Measurements from ENCODE around the gene FADS2.

FADS2 gene

DNA sequence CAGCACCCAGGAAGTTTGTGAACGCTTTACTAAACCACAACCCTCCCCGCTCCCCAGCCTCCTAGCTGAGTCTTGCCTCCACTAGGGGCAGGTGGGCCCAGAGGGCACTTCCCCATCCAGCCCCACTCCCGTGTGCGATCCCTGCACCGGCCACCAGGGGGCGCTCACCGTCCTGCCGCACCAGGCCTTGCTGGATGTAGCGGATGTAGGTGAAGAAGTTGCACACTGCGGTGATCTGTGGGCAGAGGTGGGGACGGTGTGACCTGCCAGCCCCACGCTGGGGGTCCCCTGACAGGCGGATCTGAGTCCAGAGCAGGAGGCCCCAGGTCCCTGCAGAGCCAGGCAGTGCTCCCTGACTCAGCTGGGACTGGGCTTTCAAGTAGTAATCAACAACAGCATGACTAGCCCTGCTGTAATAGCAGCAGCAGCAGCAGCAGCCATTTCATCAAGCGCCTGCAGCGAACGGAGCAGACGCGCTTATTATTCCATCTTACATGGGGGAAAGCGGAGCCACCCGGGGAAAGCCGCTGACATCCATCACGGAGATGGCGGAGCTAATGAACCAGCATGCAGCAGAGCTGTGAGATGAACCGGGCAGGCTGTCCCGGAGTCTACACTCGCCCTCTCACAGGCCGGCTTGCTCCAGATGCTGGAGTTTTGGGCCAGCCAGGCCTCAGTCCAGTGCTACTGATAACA is 71.2 kb downstream of the FADS2 start:
- peak; percentile 92 for ATAC-seq

DNA sequence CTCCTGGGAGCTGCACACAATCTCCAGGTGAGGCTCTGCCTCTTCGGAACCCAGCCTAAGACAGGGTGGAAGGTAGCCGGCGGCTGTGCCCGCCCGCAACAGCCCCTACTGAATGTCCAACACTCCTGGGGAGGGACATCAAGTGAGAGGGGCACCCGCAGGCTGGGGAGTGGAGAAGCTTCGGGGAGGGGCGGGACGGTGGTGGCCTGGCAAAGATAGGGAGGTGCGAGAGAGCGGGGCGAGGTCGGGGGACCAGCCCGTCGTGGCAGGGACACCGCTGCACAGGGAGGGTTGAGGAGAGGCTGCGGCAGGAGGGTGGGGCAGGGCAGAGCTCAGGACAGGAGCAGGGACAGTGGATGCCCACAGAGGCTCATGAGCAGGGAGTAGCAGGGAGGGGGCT is 72.2 kb downstream of the FADS2 start:
- no peak for ATAC-seq
- TF ChIP-seq ARNTL (CRISPR knock-in tag; IDR thresholded peaks at IDR 0.05; ENCODE audit: borderline replicate concordance, low read depth): no peak
- TF ChIP-seq OSR1 (CRISPR knock-in tag; IDR thresholded peaks at IDR 0.05): no peak
- no peak for TF ChIP-seq TOX (CRISPR knock-in tag; IDR thresholded peaks at IDR 0.05; ENCODE audit: borderline replicate concordance)
- TF ChIP-seq PPARA (CRISPR knock-in tag; IDR thresholded peaks at IDR 0.05; ENCODE audit: borderline replicate concordance): no peak
- TF ChIP-seq ZFP3 (CRISPR knock-in tag; IDR thresholded peaks at IDR 0.05): no peak
- no peak for TF ChIP-seq ZNF70 (CRISPR knock-in tag; IDR thresholded peaks at IDR 0.05)
- TF ChIP-seq ZNF8 (CRISPR knock-in tag; IDR thresholded peaks at IDR 0.05): no peak

More for the DNA sequence above, 71.2 kb downstream of the FADS2 start:
- TF ChIP-seq GLIS3 (CRISPR knock-in tag; IDR thresholded peaks at IDR 0.05) (no peak), OSR1 (CRISPR knock-in tag; IDR thresholded peaks at IDR 0.05) (no peak), BACH2 (CRISPR knock-in tag; IDR thresholded peaks at IDR 0.05; ENCODE audit: borderline replicate concordance) (no peak), PPARA (CRISPR knock-in tag; IDR thresholded peaks at IDR 0.05; ENCODE audit: borderline replicate concordance) (no peak), CSDC2 (CRISPR knock-in tag; IDR thresholded peaks at IDR 0.05) (no peak), ISL1 (CRISPR knock-in tag; IDR thresholded peaks at IDR 0.05) (no peak), ZFP3 (CRISPR knock-in tag; IDR thresholded peaks at IDR 0.05) (no peak), ESRRG (CRISPR knock-in tag; IDR thresholded peaks at IDR 0.05) (no peak), RARB (CRISPR knock-in tag; IDR thresholded peaks at IDR 0.05) (no peak)
- TF ChIP-seq, protein P1, sequence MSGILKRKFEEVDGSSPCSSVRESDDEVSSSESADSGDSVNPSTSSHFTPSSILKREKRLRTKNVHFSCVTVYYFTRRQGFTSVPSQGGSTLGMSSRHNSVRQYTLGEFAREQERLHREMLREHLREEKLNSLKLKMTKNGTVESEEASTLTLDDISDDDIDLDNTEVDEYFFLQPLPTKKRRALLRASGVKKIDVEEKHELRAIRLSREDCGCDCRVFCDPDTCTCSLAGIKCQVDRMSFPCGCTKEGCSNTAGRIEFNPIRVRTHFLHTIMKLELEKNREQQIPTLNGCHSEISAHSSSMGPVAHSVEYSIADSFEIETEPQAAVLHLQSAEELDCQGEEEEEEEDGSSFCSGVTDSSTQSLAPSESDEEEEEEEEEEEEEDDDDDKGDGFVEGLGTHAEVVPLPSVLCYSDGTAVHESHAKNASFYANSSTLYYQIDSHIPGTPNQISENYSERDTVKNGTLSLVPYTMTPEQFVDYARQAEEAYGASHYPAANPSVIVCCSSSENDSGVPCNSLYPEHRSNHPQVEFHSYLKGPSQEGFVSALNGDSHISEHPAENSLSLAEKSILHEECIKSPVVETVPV (CRISPR knock-in tag; IDR thresholded peaks at IDR 0.05): no peak

DNA sequence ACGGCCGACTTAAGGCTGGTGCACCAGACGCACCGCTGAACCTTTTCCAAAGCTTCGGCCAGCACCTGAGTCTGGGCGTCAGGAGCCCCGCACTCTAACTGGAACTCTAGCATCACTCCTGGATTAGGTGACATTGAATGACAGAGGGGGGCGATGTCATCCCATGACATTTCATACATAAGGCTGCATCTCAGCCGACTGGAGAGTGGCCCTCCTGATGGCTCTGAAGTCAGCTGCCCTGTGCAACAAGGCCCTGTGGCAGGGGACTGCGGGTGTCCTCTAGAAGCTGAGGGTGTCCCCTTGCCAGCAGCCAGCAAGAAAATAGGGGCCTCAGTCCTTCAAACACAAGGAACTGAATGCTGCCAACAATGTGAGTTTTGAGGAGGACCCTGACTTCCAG is 73.3 kb downstream of the FADS2 start:
- TF ChIP-seq, protein P2, sequence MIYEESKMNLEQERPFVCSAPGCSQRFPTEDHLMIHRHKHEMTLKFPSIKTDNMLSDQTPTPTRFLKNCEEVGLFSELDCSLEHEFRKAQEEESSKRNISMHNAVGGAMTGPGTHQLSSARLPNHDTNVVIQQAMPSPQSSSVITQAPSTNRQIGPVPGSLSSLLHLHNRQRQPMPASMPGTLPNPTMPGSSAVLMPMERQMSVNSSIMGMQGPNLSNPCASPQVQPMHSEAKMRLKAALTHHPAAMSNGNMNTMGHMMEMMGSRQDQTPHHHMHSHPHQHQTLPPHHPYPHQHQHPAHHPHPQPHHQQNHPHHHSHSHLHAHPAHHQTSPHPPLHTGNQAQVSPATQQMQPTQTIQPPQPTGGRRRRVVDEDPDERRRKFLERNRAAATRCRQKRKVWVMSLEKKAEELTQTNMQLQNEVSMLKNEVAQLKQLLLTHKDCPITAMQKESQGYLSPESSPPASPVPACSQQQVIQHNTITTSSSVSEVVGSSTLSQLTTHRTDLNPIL (CRISPR knock-in tag; IDR thresholded peaks at IDR 0.05; ENCODE audit: low read depth): no peak
- TF ChIP-seq TOX (CRISPR knock-in tag; IDR thresholded peaks at IDR 0.05; ENCODE audit: borderline replicate concordance): no peak
- TF ChIP-seq TCF4 (CRISPR knock-in tag; IDR thresholded peaks at IDR 0.05; ENCODE audit: borderline replicate concordance): no peak
- TF ChIP-seq SNAI2 (CRISPR knock-in tag; IDR thresholded peaks at IDR 0.05): no peak
- no peak for TF ChIP-seq GLIS3 (CRISPR knock-in tag; IDR thresholded peaks at IDR 0.05)
- no peak for TF ChIP-seq ZNF8 (CRISPR knock-in tag; IDR thresholded peaks at IDR 0.05)
- TF ChIP-seq ZC3H10 (CRISPR knock-in tag; IDR thresholded peaks at IDR 0.05): no peak
- no peak for TF ChIP-seq OSR1 (CRISPR knock-in tag; IDR thresholded peaks at IDR 0.05)
- no peak for TF ChIP-seq ISL1 (CRISPR knock-in tag; IDR thresholded peaks at IDR 0.05)
- TF ChIP-seq, protein P3, sequence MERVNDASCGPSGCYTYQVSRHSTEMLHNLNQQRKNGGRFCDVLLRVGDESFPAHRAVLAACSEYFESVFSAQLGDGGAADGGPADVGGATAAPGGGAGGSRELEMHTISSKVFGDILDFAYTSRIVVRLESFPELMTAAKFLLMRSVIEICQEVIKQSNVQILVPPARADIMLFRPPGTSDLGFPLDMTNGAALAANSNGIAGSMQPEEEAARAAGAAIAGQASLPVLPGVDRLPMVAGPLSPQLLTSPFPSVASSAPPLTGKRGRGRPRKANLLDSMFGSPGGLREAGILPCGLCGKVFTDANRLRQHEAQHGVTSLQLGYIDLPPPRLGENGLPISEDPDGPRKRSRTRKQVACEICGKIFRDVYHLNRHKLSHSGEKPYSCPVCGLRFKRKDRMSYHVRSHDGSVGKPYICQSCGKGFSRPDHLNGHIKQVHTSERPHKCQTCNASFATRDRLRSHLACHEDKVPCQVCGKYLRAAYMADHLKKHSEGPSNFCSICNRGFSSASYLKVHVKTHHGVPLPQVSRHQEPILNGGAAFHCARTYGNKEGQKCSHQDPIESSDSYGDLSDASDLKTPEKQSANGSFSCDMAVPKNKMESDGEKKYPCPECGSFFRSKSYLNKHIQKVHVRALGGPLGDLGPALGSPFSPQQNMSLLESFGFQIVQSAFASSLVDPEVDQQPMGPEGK (CRISPR knock-in tag; IDR thresholded peaks at IDR 0.05; ENCODE audit: borderline replicate concordance): no peak
- no peak for TF ChIP-seq PPARA (CRISPR knock-in tag; IDR thresholded peaks at IDR 0.05; ENCODE audit: borderline replicate concordance)
- no peak for ATAC-seq

DNA sequence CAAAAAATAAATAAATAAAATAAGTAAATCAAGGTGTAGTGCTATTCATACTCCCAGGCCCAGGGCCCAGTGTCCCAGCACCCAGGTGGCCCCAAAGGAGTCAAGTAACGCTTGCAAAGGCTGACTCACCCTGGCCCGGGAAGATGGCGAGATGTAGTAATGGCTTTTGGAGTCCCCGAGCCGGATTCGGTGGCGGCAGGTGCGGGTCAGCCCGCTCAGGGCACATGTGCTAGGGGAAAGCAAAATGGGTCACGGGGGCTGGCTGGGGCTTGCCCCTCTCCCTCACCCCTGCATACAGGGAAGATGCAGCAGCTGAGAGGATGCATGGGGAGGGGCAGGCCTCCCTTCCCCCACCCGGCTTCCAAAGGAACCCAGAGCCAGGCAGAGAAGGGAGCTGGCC is 74.2 kb downstream of the FADS2 start:
- TF ChIP-seq BACH2 (CRISPR knock-in tag; IDR thresholded peaks at IDR 0.05; ENCODE audit: borderline replicate concordance) (no peak), ZFP30 (CRISPR knock-in tag; IDR thresholded peaks at IDR 0.05) (no peak), TOX (CRISPR knock-in tag; IDR thresholded peaks at IDR 0.05; ENCODE audit: borderline replicate concordance) (no peak), ESRRG (CRISPR knock-in tag; IDR thresholded peaks at IDR 0.05) (no peak), ZNF70 (CRISPR knock-in tag; IDR thresholded peaks at IDR 0.05) (no peak), ZC3H10 (CRISPR knock-in tag; IDR thresholded peaks at IDR 0.05) (no peak), OSR1 (CRISPR knock-in tag; IDR thresholded peaks at IDR 0.05) (no peak), TCF4 (CRISPR knock-in tag; IDR thresholded peaks at IDR 0.05; ENCODE audit: borderline replicate concordance) (no peak), ZNF565 (CRISPR knock-in tag; conservative IDR thresholded peaks at IDR 0.05; ENCODE audit: low read depth) (no peak)
- TF ChIP-seq, protein P1 (CRISPR knock-in tag; IDR thresholded peaks at IDR 0.05): no peak
- TF ChIP-seq, protein P3 (CRISPR knock-in tag; IDR thresholded peaks at IDR 0.05; ENCODE audit: borderline replicate concordance): no peak
- ATAC-seq: no peak
